HCT116 (cell line): ENCODE measurements around the gene NHERF2.

Source experiments
- CEBPB ChIP-seq: IDR thresholded peaks from 2 replicates; pipeline ENCODE4 v1.6.1; 2012; ENCODE audit warnings: low read depth
- CTCF ChIP-seq, 3 experiments: fragments of 200-600 bp in 1 of 3; sonication (generic) in 1 of 3; IDR thresholded peaks in 2 of 3; conservative IDR thresholded peaks in 1 of 3; 2 replicates each; pipeline ENCODE4 v1.5.1; 2012 to 2017; ENCODE audit warnings: low read depth in 2 of 3, low read length in 2 of 3, antibody characterized with exemption in 1 of 3, borderline replicate concordance in 1 of 3, control low read depth in 1 of 3, mild to moderate bottlenecking in 1 of 3, mixed read lengths in 1 of 3, mixed run types in 1 of 3, moderate library complexity in 1 of 3; ENCODE audit not compliant: insufficient read depth in 1 of 3
- EZH2 ChIP-seq: fragments of 200-600 bp; sonication (generic); IDR thresholded peaks from 2 replicates; pipeline ENCODE4 v1.6.1; 2017; ENCODE audit warnings: antibody characterized with exemption, mixed run types
- EZH2phosphoT487 ChIP-seq: fragments of 200-600 bp; IDR thresholded peaks from 2 replicates; pipeline ENCODE4 v1.6.1; 2018; ENCODE audit warnings: antibody characterized with exemption, borderline replicate concordance
- JUND ChIP-seq: IDR thresholded peaks from 2 replicates; pipeline ENCODE4 v1.6.1; 2012
- POLR2A ChIP-seq: IDR thresholded peaks from 2 replicates; pipeline ENCODE4 v1.7.0; 2011; ENCODE audit warnings: borderline replicate concordance; ENCODE audit not compliant: insufficient read depth, insufficient read length; ENCODE audit errors: extremely low read depth
- YY1 ChIP-seq: IDR thresholded peaks from 2 replicates; pipeline ENCODE4 v1.6.1; 2011; ENCODE audit warnings: low read length, low read depth, moderate library complexity, mild to moderate bottlenecking; ENCODE audit not compliant: insufficient replicate concordance; ENCODE audit errors: extremely low read depth
- TF ChIP-seq, protein P1 (sequence below): IDR thresholded peaks from 2 replicates; pipeline ENCODE4 v1.6.1; 2011; ENCODE audit warnings: mild to moderate bottlenecking, low read length, moderate library complexity; ENCODE audit not compliant: insufficient replicate concordance; ENCODE audit errors: extremely low read depth
- TF ChIP-seq, protein P2 (sequence below): IDR thresholded peaks from 2 replicates; pipeline ENCODE4 v1.6.1; 2012

GRCh38 chr16:2046893-2047329 is 20.2 kb downstream of the NHERF2 start:
- TF ChIP-seq CTCF (IDR thresholded peaks at IDR 0.05 in 2 of 3, conservative IDR thresholded peaks at IDR 0.05 in 1 of 3; ENCODE audit: borderline replicate concordance in 1 of 3, insufficient read depth in 1 of 3, low read depth in 2 of 3, low read length in 2 of 3), result no peak
- no peak for TF ChIP-seq JUND
- TF ChIP-seq CEBPB, result no peak
- TF ChIP-seq EZH2, result no peak
- TF ChIP-seq, protein P1, sequence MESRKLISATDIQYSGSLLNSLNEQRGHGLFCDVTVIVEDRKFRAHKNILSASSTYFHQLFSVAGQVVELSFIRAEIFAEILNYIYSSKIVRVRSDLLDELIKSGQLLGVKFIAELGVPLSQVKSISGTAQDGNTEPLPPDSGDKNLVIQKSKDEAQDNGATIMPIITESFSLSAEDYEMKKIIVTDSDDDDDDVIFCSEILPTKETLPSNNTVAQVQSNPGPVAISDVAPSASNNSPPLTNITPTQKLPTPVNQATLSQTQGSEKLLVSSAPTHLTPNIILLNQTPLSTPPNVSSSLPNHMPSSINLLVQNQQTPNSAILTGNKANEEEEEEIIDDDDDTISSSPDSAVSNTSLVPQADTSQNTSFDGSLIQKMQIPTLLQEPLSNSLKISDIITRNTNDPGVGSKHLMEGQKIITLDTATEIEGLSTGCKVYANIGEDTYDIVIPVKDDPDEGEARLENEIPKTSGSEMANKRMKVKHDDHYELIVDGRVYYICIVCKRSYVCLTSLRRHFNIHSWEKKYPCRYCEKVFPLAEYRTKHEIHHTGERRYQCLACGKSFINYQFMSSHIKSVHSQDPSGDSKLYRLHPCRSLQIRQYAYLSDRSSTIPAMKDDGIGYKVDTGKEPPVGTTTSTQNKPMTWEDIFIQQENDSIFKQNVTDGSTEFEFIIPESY, result no peak
- TF ChIP-seq, protein P2, sequence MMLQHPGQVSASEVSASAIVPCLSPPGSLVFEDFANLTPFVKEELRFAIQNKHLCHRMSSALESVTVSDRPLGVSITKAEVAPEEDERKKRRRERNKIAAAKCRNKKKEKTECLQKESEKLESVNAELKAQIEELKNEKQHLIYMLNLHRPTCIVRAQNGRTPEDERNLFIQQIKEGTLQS, result no peak
- TF ChIP-seq EZH2phosphoT487, result no peak
- no peak for TF ChIP-seq POLR2A
- no peak for TF ChIP-seq YY1
